HG03442 (cell line): ENCODE data around the gene CBFA2T2.

Source experiments
- ATAC-seq: cut with Tn5 transposase; IDR thresholded peaks from one replicate; pipeline ENCODE4 v1.9.1; 2021; ENCODE audit warnings: mild to moderate bottlenecking, moderate library complexity; ENCODE audit not compliant: unreplicated experiment

Gene CBFA2T2

DNA sequence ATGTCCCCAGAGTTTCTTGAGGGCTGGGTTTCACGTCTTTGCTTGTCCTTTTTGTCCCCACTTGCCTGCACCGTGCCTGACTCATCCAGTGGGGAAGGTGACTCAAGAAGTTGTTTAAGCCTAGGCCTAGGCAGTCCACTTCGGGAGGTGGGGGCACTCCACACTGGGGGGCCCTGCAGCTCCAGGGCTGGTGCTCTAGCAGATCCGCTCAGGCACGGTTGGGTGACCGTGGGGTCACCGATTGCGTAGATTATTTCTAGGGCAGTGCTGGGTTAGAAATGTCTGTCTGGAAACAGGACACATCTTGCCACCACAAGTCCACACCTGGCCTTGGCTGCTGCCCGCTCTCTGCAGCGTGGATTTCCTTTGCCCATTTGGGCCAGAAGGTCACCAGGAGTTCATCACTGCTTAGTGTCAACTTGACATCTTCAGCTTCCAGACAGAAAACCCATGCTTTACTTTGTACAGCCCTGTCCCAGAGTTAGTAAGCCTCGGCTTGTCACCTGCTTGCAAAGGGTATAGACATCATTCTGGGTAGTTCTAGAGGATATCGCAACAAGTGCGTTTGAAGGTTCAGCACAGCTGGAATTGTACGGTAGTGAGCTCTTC is 158.6 kb downstream of the CBFA2T2 start:
- ATAC-seq: no peak

DNA sequence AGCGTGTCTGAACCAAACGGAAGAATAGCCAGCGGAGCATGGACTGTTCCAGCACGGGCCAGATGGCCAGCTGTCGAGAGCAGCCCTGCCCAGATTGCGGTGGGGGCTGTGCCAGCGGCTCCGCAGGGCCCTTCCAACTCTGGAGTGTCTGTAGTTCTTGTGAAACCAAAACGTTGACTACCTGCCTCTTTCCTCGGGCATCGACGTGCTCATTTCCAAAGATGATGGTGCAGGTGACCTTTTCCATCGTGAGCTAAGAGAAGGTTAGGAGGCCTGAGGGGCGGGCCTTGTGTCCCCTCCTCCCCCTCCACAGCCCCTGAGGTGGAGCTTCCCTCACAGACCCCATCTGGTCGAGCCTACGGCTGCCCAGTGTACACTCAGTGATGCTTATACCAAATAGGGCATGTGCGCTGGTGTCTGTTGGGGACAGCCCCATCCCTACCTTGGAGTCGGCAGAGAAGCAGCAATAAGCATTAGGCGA is 159.3 kb downstream of the CBFA2T2 start:
- no peak for ATAC-seq

DNA sequence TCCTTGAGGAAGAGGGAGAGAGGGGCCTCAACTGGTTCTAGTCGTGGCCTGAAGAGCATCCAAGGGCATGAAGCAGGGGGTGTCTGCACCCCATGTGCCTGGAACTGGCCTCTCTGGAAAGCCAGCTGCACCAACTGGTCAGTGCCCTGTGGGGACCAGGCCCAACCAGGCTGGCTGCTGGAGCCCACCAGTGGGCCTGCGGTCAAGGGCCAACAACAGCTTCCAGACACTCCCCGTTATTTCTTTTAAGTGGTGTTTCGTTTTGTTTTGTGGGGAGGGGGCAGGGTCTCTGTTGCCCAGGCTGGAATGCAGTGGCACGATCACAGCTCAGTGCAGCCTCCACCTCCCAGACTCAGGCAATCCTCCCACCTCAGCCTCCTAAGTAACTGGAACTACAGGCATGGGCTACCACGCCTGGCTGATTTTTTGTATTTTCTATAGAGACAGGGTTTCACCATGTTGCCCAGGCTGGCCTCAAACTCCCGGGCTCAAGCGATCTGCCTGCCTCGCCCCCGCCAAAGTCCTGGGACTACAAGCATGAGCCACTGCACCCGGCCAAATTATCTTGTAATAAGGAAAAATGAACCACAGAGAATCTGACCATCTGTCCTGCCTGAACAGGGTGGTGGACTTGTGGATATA is 160.3 kb downstream of the CBFA2T2 start:
- ATAC-seq: no peak

DNA sequence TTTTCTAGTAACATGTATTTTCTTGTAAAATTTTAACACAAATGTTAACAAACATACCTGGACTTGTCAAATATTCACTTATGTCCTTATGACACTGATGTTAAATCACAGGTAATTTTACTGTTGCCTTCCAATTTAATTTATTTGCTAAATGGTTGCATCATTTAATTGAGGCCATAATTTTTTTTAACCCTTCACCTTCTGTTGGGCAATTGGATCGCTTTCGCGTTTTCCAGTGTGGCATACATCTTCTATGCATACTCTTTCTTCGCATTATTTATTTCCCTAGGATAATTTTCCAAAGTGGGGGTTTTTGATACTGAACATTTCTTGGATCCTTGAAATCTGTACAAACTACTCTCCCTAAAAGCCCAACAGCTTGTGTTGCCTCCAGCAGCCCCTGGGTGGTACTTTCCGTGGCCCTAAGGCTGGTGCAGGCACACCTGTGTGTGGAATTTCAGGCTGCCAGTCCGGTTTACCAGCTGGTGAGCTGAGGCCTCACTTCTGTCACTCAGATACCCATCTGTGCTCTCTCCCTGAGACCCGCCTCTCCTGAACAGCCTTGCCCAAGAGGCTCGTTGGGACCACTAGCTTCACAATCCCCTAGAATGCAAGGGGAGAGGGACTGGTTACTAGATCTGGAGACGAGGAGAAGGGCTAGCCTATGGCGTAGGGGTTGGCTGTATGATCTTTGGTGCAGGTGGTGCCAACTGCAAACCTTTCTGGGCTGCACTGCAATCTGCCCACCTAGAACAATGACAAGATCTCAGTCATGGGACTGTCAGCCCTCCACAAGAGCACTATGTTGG is 161.1 kb downstream of the CBFA2T2 start:
- no peak for ATAC-seq

DNA sequence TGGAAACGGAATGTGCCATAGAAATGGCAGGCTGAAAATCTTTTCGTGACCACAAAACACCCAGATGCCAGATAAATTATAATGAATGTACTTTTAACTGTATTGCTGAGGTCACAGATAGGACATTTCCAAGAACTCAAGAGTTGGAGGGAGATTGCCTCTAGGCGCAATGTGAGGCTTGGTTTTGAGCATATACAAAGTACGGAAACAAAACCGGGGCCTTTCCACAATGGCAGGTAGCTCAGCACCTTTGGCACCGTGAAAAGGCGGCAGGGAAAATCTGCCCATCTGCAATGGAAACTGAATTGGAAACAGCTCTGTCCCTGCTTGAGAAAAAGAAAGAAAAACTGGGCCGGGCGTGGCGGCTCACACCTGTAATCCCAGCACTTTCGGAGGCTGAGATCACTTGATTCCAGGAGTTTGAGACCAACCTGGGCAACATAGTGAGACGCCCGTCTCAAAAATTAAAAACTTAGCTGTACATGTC is 161.7 kb downstream of the CBFA2T2 start:
- ATAC-seq: no peak

DNA sequence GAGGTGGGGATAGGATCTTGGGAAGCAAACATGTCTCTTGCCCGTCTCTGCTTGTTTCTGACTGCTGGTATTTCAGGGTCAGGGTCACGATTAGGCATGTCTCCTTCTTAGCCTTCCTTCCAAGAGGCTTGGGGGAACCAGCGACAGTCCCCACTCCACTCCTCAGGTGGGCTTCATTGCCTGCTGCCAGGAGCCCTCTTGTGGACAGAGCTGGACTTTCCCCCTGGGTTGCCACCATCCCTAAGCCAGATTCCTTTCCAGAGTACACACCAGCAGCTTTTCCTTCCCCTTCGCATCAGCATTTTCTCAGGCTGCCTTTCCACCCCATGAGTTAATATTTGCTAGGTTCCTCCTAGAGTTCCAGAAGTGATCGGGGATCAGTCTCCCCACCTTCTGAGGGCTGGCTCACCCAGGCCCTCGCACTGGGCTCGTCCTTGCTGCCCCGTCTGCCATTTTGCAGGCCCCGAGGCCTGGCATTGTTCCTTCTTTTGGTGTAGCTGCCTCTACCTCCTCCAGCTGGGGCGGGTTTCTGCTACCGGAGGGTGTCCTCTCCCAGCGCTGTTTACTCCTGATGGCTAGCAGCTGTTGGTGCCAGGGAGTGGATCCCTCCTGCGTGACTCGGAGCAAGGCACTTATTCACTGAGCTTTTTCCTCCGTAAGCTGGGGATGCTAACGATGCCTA is 163.5 kb downstream of the CBFA2T2 start:
- no peak for ATAC-seq

DNA sequence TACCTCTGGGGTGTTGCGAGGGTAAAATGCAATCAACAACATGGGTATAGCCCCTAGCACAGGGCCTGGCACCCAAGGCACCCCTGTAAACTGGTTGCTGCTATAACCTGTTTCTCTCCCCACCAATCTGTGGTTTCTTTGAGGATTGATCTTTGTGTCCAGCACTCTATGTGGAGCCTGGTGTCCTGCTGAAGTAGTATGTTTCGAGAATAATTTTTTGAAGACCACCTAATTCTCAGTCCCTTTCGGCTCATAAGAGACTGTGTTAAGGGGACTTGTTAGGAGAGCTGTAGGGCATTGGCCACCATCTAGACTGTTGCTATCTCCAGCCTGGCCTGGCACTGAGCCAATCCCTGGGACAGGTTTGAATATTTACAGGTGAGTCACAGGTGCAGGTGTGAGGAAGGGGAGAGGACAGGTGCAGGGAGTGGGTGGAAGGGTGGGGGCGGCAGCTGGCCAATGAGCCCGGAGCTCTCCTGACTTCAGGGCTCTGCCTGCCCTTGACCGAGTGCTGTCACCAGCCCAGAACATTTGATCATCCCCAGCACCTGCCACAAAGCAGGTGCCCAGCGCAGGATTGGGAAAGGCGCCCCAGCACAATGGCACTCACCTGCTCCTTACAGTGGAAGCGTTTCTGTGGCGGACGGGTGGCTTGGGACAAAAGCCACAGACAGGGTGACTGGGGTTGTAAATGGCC is 164.2 kb downstream of the CBFA2T2 start:
- no peak for ATAC-seq

DNA sequence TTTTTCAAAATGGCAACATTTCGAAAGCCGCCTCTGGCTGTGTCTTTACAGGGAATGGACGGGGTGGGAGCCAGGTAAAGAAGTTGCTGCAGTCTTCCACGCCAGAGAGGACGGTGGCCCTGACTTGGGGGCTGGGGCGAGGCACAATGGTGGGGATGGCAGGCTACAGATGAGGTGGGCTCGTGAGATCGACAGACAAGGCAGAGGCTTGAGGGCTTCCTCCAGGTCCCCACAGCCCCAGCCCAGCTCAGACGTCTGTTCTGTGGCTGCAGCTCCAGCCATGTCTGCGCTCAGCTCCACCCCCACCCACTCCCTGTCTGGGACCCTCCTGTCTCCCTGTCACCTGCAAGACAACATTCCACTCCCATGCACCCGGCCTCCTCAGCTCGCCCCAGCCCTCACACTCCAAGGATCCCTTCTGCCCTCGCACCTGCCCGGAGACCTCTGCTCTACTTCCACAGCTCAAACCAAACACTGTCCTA is 164.8 kb downstream of the CBFA2T2 start:
- no peak for ATAC-seq

DNA sequence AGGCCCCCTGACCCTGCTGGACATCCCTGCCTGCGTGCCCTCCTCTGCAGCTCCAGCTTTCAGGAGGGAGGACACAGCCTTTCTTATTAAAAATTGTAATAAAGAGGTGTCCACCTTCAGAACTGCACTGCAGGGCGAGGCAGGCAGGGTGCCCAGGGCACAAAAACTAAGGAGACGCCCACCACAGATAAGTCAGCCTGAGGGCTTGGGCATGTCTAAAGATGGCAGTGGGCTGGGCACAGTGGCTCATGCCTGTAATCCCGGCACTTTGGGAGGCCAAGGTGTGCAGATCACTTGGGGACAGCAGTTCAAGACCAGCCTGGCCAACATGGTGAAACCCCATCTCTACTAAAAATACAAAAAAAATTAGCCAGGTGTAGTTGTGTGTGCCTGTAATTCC is 165.3 kb downstream of the CBFA2T2 start:
- ATAC-seq: no peak

DNA sequence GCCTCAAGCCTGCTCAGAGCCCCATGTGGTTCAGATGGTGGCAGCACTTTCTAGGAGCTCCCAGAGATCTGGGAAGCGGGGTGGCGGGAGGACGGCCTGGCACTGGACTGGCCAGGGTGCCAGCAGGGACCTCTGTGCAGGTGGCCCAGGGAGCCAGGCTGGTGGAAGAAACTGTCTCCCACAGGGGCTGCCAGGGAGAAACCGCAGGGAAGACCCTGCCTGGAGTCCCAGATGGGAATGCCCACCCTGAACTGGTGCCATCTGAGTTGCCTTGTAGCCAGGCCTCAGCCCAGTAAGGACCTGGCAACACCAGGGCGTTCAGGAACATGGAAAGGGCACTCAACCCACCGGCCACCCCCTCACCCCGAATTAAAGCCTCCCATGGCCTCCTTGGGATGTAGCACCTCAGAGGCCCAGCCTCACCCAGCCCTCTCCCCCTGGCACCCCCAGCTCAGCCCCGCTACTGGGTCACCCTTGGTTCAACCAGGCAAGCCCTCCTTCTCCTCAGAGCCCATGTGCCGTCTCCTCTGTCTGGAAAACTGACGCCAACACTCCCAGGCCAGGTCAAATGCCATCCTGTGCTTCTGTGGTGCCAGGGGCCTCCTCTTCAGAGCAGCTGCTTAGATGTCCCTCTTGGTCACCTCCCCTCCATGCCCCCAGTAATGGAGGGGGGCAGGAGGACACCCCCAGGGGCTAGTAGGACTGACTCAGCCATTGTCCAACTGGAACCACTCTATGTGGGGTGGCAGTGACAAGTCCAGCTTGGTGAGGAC is 166.3 kb downstream of the CBFA2T2 start:
- ATAC-seq: no peak

DNA sequence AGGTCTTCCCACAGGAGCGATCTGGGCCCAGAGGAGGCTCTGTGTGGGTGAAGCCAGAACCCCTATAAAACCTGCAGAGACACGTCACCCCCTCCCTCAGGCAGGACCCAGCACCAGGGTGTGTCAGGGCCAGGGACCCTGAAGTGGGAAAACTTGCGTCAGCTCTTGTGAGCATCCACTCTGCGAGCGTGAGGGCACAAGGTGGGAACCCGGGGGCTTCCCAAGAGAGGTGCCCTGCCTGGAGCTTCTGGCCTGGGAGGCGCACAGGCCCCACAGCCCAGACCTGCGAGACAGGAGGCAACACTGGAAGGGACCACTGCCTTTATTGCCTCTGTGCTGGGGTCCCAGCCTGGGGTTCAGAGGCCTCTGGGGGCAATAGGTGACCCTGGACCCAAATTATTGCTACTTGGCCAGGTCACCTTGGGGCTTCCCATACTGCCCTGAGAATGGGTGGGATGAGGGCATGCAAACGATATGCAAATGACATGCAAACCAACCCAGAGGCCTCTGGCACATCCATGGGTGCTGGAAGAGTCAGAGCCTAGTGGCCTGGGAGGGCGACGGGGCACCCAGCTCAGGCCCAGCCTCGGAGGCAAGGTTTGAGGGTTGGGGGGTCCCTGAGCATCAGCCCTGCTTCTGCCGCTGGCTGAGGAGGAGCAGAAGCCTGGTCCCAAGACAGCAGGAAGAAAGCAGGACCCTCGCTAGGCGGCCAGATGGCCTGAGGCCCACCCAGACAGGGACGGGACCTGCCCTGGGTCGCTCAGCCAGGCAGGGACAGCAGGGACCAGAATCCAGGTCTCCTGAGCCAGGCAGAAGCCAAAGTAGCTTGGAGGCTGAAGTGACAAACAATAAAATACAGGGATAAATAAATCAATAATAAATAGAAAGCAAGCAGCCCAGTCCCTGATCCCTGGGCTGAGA is 167.1 kb downstream of the CBFA2T2 start:
- no peak for ATAC-seq

DNA sequence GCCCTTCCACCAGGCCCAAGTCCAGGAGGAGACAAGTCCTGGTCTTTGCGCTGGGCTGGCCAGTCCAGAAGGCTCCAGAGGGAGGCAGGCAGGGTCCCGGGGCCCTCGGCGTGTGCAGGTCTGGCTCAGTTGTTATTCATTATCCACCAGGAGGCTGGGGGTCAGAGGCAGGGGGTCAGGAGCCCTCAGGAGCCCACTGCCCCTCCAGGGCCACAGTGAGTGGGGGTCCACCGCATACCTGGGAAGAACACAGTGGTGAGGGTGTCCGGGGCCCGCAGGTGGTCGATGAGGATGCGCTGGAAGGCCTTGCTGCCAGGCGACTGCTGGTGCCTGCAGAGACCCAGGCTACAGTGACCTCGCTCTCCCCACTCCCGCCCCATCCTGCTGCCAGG is 167.8 kb downstream of the CBFA2T2 start:
- ATAC-seq: no peak

DNA sequence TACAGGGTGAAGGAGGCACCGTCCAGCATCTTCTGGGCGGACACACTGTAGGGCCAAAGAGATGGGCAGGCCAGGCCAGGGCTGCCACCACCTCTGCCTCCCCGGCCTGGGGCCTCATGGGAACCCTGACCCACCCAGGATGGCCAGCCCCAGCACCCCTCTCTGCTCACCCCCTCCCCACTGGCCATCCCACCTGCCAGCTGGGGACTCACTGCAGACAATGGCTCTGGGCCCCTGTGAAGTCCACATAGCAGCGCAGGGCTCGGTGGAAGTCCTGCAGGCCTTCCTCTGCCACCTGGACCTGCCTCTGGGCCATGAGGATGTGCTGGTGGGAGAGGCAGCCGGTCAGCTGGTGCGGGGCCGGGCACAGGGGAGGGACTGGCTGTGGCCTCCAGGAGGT is 168.6 kb downstream of the CBFA2T2 start:
- ATAC-seq: no peak

DNA sequence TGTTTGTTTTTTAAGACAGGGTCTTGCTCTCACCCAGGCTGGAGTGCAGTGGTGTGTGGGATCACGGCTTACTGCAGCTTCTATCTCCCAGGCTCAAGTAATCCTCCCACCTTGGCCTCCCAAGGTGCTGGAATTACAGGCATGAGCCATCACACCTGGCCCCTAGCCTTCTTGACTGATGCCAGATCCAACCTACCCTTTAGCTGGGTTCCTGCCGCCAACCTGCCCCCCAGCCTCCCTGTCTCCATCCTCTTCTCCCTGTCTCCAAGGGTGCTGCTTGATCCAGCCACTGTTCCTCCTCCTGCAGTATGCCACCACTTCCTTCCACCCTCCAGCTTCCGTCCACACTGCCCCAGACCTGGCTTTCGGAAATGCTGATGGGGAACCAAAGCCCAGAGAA is 169.0 kb downstream of the CBFA2T2 start:
- no peak for ATAC-seq

DNA sequence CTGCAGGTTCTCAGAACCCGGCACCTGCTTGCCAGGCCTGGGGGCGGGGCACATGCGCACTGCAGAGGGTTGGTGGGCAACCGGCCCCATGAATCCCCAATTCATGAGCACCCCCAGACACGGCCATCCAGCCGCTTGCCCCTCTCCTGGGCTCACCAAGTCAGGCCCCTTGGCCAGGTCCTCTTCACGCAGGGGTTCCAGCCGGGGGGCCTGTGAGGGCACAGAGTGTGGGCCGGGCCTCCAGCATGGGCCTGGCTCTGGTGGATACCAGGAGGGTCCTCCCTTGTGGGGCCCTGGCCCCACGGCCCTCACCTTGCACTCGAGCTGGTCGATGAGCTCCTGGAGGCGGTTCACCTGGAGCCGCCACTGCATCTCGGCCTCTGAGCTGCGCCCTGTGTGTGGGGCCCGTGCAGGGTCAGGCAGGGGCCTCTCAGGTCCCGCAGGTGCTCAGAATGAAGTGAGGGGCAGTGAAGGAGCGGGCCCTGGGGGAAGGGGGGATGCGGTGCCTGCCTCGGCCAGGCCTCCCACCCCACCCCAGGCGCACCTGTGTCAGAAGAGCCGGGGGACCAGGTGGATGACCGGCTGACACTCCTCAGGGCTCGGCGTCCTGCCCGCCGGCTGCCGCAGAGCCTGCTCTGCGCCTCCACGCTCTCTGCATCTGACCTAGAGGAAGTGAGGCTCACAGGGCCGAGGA is 169.6 kb downstream of the CBFA2T2 start:
- no peak for ATAC-seq

DNA sequence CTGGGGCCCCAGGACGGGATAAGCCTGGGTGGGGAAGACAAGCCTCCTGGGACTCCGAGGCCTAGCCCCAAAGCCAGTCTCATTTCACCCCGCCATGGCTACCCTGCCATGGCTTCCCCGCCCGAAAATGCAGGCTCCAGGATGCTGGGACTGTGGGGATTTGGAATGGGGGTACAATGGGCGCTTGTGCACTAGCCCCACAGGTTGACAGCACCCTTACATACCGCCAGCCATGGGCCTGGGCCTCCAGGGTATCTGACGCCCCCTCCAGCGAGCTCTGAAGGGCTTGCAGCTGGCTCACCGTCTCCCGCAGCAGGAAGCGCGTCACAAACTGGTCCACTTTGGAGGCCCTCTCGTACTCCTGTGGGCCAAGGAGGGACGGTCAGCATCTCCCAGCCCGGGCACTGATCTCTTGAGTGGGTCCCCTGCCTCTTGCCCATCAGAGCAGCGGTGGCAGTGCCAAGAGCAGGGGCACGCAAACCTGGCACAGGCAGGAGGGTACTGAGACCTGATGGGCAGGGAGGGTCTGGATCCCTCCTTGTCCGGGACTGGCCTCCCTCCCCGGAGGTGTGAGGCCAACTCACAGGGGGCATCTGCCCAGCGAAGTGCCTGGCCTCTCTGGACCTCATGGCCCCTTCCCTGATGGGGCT is 170.3 kb downstream of the CBFA2T2 start:
- no peak for ATAC-seq

DNA sequence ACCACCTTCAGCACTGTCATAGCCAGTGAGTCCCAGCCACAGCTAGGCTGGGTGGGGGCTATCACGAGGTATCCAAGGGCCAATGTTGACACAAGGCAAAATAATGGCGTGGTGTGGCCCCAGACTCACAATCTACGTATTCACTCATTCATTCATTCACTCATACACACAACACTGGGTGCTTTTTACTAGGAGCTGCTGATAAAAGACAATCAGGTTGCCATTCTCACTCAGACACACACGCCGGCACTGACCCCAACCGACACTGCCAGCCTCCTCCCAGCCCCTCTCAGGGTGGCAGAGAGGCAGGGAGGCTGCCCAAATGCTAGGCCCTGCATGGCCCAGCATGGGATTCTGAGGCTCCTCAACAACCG is 170.8 kb downstream of the CBFA2T2 start:
- ATAC-seq: no peak

DNA sequence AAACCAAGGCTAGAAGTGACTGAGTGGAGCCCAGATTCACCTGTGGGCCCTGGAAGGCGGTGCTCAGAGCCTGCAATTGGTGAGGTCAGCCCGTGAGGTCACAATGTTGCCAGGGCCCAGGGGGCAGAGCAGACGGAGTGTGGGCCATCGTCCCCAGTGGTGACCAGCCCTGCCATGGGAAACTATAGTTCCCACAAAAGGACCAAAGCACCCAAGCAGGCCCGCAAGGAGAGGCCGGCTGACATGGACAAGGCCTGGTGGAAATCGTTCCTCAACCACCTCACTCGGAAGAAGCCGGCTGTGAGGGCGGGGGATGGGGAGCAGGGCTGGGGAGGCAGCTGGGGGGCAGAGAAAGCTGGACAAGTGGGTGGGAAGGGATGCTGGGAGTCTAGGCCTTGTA is 172.3 kb downstream of the CBFA2T2 start, which contains the start of gene C20orf144:
C20orf144 (plus strand) TSS at position 156 of the 400 bp plus-strand sequence; CDS start at position 175, 19 bp downstream.
- no peak for ATAC-seq
